Measurements from ENCODE around the gene NLRP5. TPM values are rescaled to one million over a fixed set of nuclear protein-coding genes. Genes with fewer than 3 reads are reported as not detected.

NLRP5 gene
- total RNA-seq, 1 donor from 2014 or later: not detected

DNA sequence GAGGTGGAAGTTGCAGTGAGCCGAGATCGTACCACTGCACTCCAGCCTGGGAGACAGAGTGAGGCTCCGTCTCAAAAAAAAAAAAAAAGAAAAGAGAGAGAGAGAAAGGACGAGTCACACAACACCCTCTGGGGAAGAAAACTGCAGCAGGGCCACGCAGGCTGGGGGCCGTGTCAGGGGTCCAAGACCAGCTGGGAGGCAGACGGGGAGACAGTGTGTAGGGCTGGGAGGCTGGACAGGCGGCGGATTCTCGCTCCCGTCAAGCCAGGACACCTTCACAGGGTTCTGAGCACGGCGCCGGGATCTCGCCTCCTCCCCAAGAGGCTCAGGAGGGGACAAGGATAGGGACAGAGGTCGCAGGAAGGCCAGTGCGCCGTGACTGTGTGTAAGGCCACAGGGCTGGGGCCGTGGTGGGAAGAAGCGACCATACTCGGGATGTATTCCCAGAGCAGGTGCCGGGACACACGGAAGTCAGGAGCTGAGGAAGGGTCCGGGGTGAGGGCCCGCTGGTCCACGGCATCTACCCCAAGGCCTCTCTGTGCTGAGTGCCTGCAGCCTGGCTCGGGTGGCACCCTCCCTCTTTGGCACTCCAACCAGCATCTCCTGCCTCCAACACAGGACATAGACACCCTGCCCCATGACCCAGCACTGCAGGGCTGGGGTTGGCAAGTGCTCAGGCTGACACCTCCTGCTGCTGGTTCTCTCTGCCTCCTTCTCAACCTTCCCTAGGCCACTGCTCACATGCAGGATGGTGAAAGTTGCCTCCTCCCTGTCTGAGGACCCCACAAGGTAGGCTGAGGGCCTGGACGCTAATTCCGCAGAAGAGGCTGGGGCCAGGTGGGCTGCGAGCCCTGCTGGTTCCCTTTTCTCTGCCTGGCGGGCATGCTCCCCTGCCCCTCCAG lies 113.3 kb downstream of the NLRP5 start:
- intact Hi-C loops (cut with DNase I): no loop called here
- H3K9me3 ChIP-seq: no peaks in the 10 kb centered on the region
- peaks cover 4% of the 10 kb centered on the region for H3K4me1 ChIP-seq
- no peak overlapping the region for H3K4me3 ChIP-seq
- H3K36me3 ChIP-seq: peaks cover 0 to 7% of the 10 kb centered on the region in 2 donors
- no peak for DNase-seq (ENCODE audit: extremely low spot score in 2 of 2)
- TF ChIP-seq CTCF (IDR thresholded peaks at IDR 0.05) (no peak), POLR2A (IDR thresholded peaks at IDR 0.05) (no peak), POLR2AphosphoS5 (IDR thresholded peaks at IDR 0.05; ENCODE audit: insufficient read depth in 1 of 2, low read depth in 1 of 2) (no peak)
- H3K27ac ChIP-seq: no peak overlapping the region
- no peaks in the 10 kb centered on the region for H3K27me3 ChIP-seq

DNA sequence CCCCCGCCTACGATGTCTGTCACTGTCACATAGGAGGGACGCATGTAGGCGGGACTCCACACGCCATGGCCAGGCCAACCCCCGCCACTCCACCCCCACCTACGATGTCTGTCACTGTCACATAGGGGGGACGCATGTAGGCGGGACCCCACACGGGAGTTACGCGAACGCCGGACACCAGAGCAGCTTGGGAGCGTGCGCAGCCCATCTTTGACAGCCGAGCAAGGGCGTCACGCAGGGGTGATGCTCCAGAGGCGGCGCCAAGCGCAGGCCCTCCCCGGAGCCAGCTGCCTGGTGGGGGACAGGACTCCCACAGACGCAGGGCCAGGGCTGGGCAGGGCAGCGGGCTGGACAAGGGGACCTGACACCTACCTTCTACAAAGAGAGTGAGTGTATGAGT lies 114.5 kb downstream of the NLRP5 start:
- H3K27ac ChIP-seq: no peak overlapping the region
- H3K4me1 ChIP-seq: peaks cover 16% of the 10 kb centered on the region
- TF ChIP-seq CTCF (IDR thresholded peaks at IDR 0.05) (no peak), POLR2AphosphoS5 (IDR thresholded peaks at IDR 0.05; ENCODE audit: insufficient read depth in 1 of 2, low read depth in 1 of 2) (no peak)
- DNase-seq (ENCODE audit: extremely low spot score in 2 of 2): no peak
- intact Hi-C loops (cut with DNase I): no loop called here
- no peaks in the 10 kb centered on the region for H3K27me3 ChIP-seq
- peaks cover 0 to 7% of the 10 kb centered on the region in 2 donors for H3K36me3 ChIP-seq
- H3K9me3 ChIP-seq: no peaks in the 10 kb centered on the region
- H3K4me3 ChIP-seq: no peak overlapping the region

DNA sequence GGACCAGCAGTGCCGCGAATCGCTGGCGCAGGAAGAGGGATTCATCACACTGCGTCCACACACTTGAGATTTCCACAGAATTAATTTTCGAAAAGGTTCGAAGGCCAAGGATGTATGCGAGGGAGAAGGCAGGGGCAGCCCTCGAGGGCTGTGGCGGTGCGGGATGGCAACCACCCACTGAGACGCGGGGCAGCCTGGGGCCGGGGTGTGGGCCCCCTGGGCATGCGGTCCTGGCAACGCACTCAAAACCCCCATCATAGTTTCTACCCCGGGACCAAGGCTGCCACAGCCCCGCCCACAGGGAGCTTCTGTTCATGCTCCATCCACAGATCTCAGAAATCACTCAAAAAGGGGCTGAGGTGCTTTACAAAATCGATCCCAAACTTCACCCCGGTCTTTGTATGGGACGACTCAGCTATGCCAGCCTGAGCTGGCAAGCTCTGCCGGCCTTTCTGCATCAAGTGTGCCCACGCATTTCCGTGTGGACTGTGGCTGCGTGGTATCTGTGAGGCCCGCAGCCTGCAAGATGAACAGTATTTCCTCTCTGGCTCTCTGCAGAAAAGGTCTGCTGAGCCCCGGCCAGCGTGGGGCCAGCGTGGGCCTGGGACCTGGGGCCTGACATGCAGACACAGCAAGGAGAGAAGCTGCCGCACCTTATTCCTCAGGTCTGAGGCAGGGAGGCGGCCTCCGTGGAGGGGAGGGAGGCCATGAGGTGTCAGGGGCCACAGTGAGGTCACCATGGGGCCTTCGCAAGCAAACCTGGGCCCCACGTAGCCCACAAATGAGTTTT lies 115.4 kb downstream of the NLRP5 start:
- Histone ChIP-seq H3K36me3 (peaks cover 0 to 7% of the 10 kb centered on the region in 2 donors), H3K9me3 (no peaks in the 10 kb centered on the region), H3K27me3 (no peaks in the 10 kb centered on the region), H3K4me1 (peaks cover 24% of the 10 kb centered on the region), H3K27ac (no peak overlapping the region), H3K4me3 (no peak overlapping the region)
- no peak for TF ChIP-seq CTCF (IDR thresholded peaks at IDR 0.05)
- no peak for TF ChIP-seq POLR2A (IDR thresholded peaks at IDR 0.05)
- no peak for TF ChIP-seq POLR2AphosphoS5 (IDR thresholded peaks at IDR 0.05; ENCODE audit: insufficient read depth in 1 of 2, low read depth in 1 of 2)
- intact Hi-C loops (cut with DNase I): no loop called here
- no peak for DNase-seq (ENCODE audit: extremely low spot score in 2 of 2)

DNA sequence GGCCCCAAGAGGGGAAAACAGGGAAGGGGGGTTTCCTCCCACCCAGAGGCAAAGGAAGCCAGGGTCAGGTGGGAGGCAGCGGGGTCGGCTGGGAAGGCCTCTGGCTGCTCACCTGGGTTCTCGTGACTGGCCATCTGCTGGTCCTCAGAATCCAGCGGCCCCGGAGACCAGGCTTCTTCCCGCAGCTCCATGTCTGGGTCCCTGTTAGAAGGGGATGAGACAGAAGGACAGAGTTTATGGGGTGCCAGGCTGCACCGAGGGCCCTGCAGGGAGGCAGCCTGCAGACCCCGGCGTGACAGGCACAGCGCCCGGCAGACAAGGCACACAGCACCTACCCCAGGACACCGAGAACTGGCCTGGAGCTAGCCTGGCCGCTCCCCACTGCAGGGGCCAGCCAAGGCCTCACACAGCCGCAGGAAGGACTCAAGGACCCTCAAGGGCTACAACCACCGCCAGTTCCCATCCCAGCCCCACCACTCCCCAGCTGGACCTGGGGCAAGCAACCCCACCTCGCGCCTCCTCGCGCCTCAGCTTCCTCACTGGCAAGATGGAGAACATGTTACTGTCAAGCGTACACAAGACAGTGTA lies 116.5 kb downstream of the NLRP5 start:
- Histone ChIP-seq H3K4me1 (peaks cover 36% of the 10 kb centered on the region), H3K27ac (no peak overlapping the region), H3K27me3 (no peaks in the 10 kb centered on the region), H3K4me3 (no peak overlapping the region), H3K36me3 (peaks cover 0 to 6% of the 10 kb centered on the region in 2 donors), H3K9me3 (no peaks in the 10 kb centered on the region)
- TF ChIP-seq POLR2AphosphoS5 (IDR thresholded peaks at IDR 0.05; ENCODE audit: insufficient read depth in 1 of 2, low read depth in 1 of 2) (no peak), POLR2A (IDR thresholded peaks at IDR 0.05) (no peak), CTCF (IDR thresholded peaks at IDR 0.05) (no peak)
- intact Hi-C loops (cut with DNase I): no loop called here
- DNase-seq (ENCODE audit: extremely low spot score in 2 of 2): no peak

All from vagina (tissue), 2 donors.